ENCODE measurements around the gene APLP2. TPM values are rescaled to one million over a fixed set of nuclear protein-coding genes. Genes with fewer than 3 reads are reported as not detected.

The APLP2 gene
- total RNA-seq, 1 experiment from 2014 or later, result 2,076 TPM

GRCh38 chr11:130163346-130164220, 93.9 kb downstream of the APLP2 start:
- peak overlapping the region; percentile 60 for H3K27ac Mint-ChIP-seq (ENCODE audit: unreplicated experiment)

GRCh38 chr11:130164221-130164570, 94.5 kb downstream of the APLP2 start:
- Mint-ChIP-seq H3K4me3 (ENCODE audit: unreplicated experiment) (no peak overlapping the region), H3K4me1 (ENCODE audit: low read depth, unreplicated experiment) (peaks cover 42% of the 10 kb centered on the region), H3K36me3 (ENCODE audit: insufficient read depth, unreplicated experiment) (peaks cover 39% of the 10 kb centered on the region), H3K27ac (ENCODE audit: unreplicated experiment) (no peak overlapping the region), H3K9me3 (ENCODE audit: unreplicated experiment) (no peaks in the 10 kb centered on the region), H3K27me3 (ENCODE audit: insufficient read depth, unreplicated experiment) (no peaks in the 10 kb centered on the region)
- peaks cover 6% of the 10 kb centered on the region; the same call in 1 of the 2 replicates for H3K36me3 ChIP-seq (ENCODE audit: control insufficient read depth, insufficient read depth, low read length)
- POLR2A ChIA-PET, result no interaction called here
- no peak overlapping the region for H3K4me3 ChIP-seq (ENCODE audit: low read depth, low read length)
- no peak for DNase-seq
- TF ChIP-seq CTCF (IDR thresholded peaks at IDR 0.05; ENCODE audit: insufficient read depth in 1 of 2, low read depth in 1 of 2, low read length in 1 of 2, severe bottlenecking in 1 of 2, unreplicated experiment in 1 of 2), result no peak
- no peaks in the 10 kb centered on the region for H3K27me3 ChIP-seq (replicated peaks; ENCODE audit: control insufficient read depth, insufficient read depth, low read length)
- no TSS peak for BruUV-seq (replicated peaks)
- no peaks in the 10 kb centered on the region for H3K9me3 ChIP-seq
- H3K4me1 ChIP-seq, result peaks cover 24% of the 10 kb centered on the region
- intact Hi-C loops (cut with micrococcal nuclease; ENCODE audit: unreplicated experiment), result no loop called here
- CTCF ChIA-PET, result interaction anchor here (0.6 kb wide), 1 partner anchor 492 kb away, joined by 3 read pairs; no protein-coding TSS in a partner anchor

More at GRCh38 chr11:130163346-130164220, 93.9 kb downstream of the APLP2 start:
- no peaks in the 10 kb centered on the region for H3K9me3 Mint-ChIP-seq (ENCODE audit: unreplicated experiment)
- peak in 1 of 2 experiments; percentile 52 for TF ChIP-seq CTCF (IDR thresholded peaks at IDR 0.05; ENCODE audit: insufficient read depth in 1 of 2, low read depth in 1 of 2, low read length in 1 of 2, severe bottlenecking in 1 of 2, unreplicated experiment in 1 of 2)
- H3K4me1 ChIP-seq, result peaks cover 28% of the 10 kb centered on the region
- intact Hi-C loops (cut with micrococcal nuclease; ENCODE audit: unreplicated experiment), result no loop called here
- no peak for DNase-seq
- BruUV-seq (replicated peaks), result no TSS peak
- peaks cover 43% of the 10 kb centered on the region for H3K36me3 Mint-ChIP-seq (ENCODE audit: insufficient read depth, unreplicated experiment)
- no peaks in the 10 kb centered on the region for H3K27me3 ChIP-seq (replicated peaks; ENCODE audit: control insufficient read depth, insufficient read depth, low read length)
- ChIA-PET POLR2A (interaction anchor here (0.6 kb wide), 1 partner anchor 18 kb away, joined by 5 read pairs; no protein-coding TSS in a partner anchor), CTCF (interaction anchor here (1.0 to 1.1 kb wide), 2 partner anchors 17 to 18 kb away, joined by 4 read pairs; no protein-coding TSS in a partner anchor)
- no peak overlapping the region for H3K4me3 ChIP-seq (ENCODE audit: low read depth, low read length)
- peaks cover 47% of the 10 kb centered on the region for H3K4me1 Mint-ChIP-seq (ENCODE audit: low read depth, unreplicated experiment)
- H3K27me3 Mint-ChIP-seq (ENCODE audit: insufficient read depth, unreplicated experiment), result no peaks in the 10 kb centered on the region
- H3K9me3 ChIP-seq, result no peaks in the 10 kb centered on the region
- no peak overlapping the region for H3K4me3 Mint-ChIP-seq (ENCODE audit: unreplicated experiment)
- H3K36me3 ChIP-seq (ENCODE audit: control insufficient read depth, insufficient read depth, low read length), result peaks cover 6% of the 10 kb centered on the region; the same call in 1 of the 2 replicates

- BruUV-seq (replicated peaks), result no TSS peak
- no peak overlapping the region for H3K4me3 ChIP-seq (ENCODE audit: low read depth, low read length)
- ChIA-PET CTCF (interaction anchor here (0.7 kb wide), 1 partner anchor 19 kb away, joined by 3 read pairs; no protein-coding TSS in a partner anchor), POLR2A (no interaction called here)
- peaks cover 47% of the 10 kb centered on the region for H3K4me1 Mint-ChIP-seq (ENCODE audit: low read depth, unreplicated experiment)
- H3K4me1 ChIP-seq, result peaks cover 19% of the 10 kb centered on the region
- no peaks in the 10 kb centered on the region for H3K9me3 Mint-ChIP-seq (ENCODE audit: unreplicated experiment)
- no peaks in the 10 kb centered on the region for H3K9me3 ChIP-seq
- H3K27me3 ChIP-seq (replicated peaks; ENCODE audit: control insufficient read depth, insufficient read depth, low read length), result no peaks in the 10 kb centered on the region
- H3K4me3 Mint-ChIP-seq (ENCODE audit: unreplicated experiment), result no peak overlapping the region
- no peak for DNase-seq
- H3K27me3 Mint-ChIP-seq (ENCODE audit: insufficient read depth, unreplicated experiment), result no peaks in the 10 kb centered on the region
- peaks cover 6% of the 10 kb centered on the region; the same call in 1 of the 2 replicates for H3K36me3 ChIP-seq (ENCODE audit: control insufficient read depth, insufficient read depth, low read length)
- no peak overlapping the region for H3K27ac Mint-ChIP-seq (ENCODE audit: unreplicated experiment)
- H3K36me3 Mint-ChIP-seq (ENCODE audit: insufficient read depth, unreplicated experiment), result peaks cover 32% of the 10 kb centered on the region
- TF ChIP-seq CTCF (IDR thresholded peaks at IDR 0.05; ENCODE audit: insufficient read depth in 1 of 2, low read depth in 1 of 2, low read length in 1 of 2, severe bottlenecking in 1 of 2, unreplicated experiment in 1 of 2), result no peak
- intact Hi-C loops (cut with micrococcal nuclease; ENCODE audit: unreplicated experiment), result no loop called here
Observed at GRCh38 chr11:130165601-130166456, 96.1 kb downstream of the APLP2 start.
